ENCODE data around the gene COL7A1.

COL7A1 gene

GRCh38 chr3:48595075-48595525 is at the start of gene COL7A1:
TSS of gene COL7A1 (minus strand) at chr3:48595329. CDS start at chr3:48595159, 170 bp downstream.
- DNase-seq, result no peak

- no peak for DNase-seq
These were observed 47.5 kb upstream of the COL7A1 start for GRCh38 chr3:48642605-48643004.

GRCh38 chr3:48641396-48641795 is 46.3 kb upstream of the COL7A1 start:
- DNase-seq, result no peak

GRCh38 chr3:48639944-48640606 is 44.9 kb upstream of the COL7A1 start:
- no peak for DNase-seq

- DNase-seq, result no peak
These were observed 42.2 kb upstream of the COL7A1 start for GRCh38 chr3:48637305-48637704.

- DNase-seq, result no peak
These were observed 41.1 kb upstream of the COL7A1 start for GRCh38 chr3:48636149-48636655.

GRCh38 chr3:48635222-48636021 is 40.3 kb upstream of the COL7A1 start, which contains the start of gene SLC26A6:
TSS of gene SLC26A6 (minus strand) at chr3:48635461. CDS start at chr3:48635393, 68 bp downstream.
- peak; percentile 97 for DNase-seq

GRCh38 chr3:48634661-48635221 is 39.6 kb upstream of the COL7A1 start:
- peak; percentile 63 for DNase-seq

- no peak for DNase-seq
These were observed 38.6 kb upstream of the COL7A1 start for GRCh38 chr3:48633743-48634142.

- DNase-seq, result no peak
These were observed 38.1 kb upstream of the COL7A1 start for GRCh38 chr3:48633256-48633655.

GRCh38 chr3:48631516-48632448 is 36.7 kb upstream of the COL7A1 start:
- no peak for DNase-seq

- DNase-seq, result no peak
These were observed 35.7 kb upstream of the COL7A1 start for GRCh38 chr3:48630833-48631232.

GRCh38 chr3:48630407-48630806 is 35.3 kb upstream of the COL7A1 start:
- DNase-seq, result no peak

GRCh38 chr3:48629894-48630293 is 34.8 kb upstream of the COL7A1 start:
- DNase-seq, result no peak

GRCh38 chr3:48628277-48629017 is 33.3 kb upstream of the COL7A1 start:
- no peak for DNase-seq

- no peak for DNase-seq
These were observed 30.5 kb upstream of the COL7A1 start for GRCh38 chr3:48625600-48625999.

GRCh38 chr3:48624767-48625166 is 29.6 kb upstream of the COL7A1 start:
- no peak for DNase-seq

- no peak for DNase-seq
These were observed 28.9 kb upstream of the COL7A1 start for GRCh38 chr3:48623851-48624547.

- DNase-seq, result no peak
These were observed 26.3 kb upstream of the COL7A1 start, which contains the start of gene TMEM89 for GRCh38 chr3:48621461-48621869. TSS of gene TMEM89 (minus strand) at chr3:48621769. CDS start at chr3:48621756, 13 bp downstream.

GRCh38 chr3:48619541-48620524 is 24.7 kb upstream of the COL7A1 start:
- no peak for DNase-seq

Measured in OCI-M1 (cell line).